Limb (tissue), 2 donors: ENCODE results near the gene ZDHHC11.

Source experiments
- DNase-seq, 2 donors: peaks; one replicate each; pipeline ENCODE4 v3.0.0-alpha.2; 2016; ENCODE audit errors: extremely low spot score in 2 of 2

ZDHHC11 gene

GRCh38 chr5:850511-851006 lies at the start of gene ZDHHC11:
TSS of gene ZDHHC11 (minus strand) at chr5:850986. CDS start at chr5:850602, 384 bp downstream.
- peak in 1 of 2 donors; percentile 42 for DNase-seq

GRCh38 chr5:893711-894110 lies 42.9 kb upstream of the ZDHHC11 start:
- no peak for DNase-seq

- no peak for DNase-seq
Observed at GRCh38 chr5:893137-893506, 42.3 kb upstream of the ZDHHC11 start.

- peak; percentile 75 to 92 for DNase-seq
Observed at GRCh38 chr5:892394-893136, 41.8 kb upstream of the ZDHHC11 start, which contains the start of the genes BRD9 and TRIP13. TSS of gene BRD9 (minus strand) at chr5:892801. CDS start at chr5:892657, 144 bp downstream. TSS of gene TRIP13 (plus strand) at chr5:892884. CDS start at chr5:892999, 115 bp downstream.

- DNase-seq, result no peak
Observed at GRCh38 chr5:891837-892393, 41.1 kb upstream of the ZDHHC11 start.

- DNase-seq, result no peak
Observed at GRCh38 chr5:891117-891836, 40.5 kb upstream of the ZDHHC11 start.

GRCh38 chr5:889075-889710 lies 38.4 kb upstream of the ZDHHC11 start:
- no peak for DNase-seq

GRCh38 chr5:888638-889035 lies 37.9 kb upstream of the ZDHHC11 start:
- no peak for DNase-seq

GRCh38 chr5:887947-888637 lies 37.3 kb upstream of the ZDHHC11 start:
- no peak for DNase-seq

GRCh38 chr5:886716-887325 lies 36.0 kb upstream of the ZDHHC11 start:
- DNase-seq, result no peak

GRCh38 chr5:886036-886435 lies 35.2 kb upstream of the ZDHHC11 start:
- no peak for DNase-seq

- no peak for DNase-seq
Observed at GRCh38 chr5:885529-885928, 34.7 kb upstream of the ZDHHC11 start.

GRCh38 chr5:885127-885442 lies 34.3 kb upstream of the ZDHHC11 start:
- DNase-seq, result no peak

GRCh38 chr5:884345-885126 lies 33.8 kb upstream of the ZDHHC11 start:
- DNase-seq, result no peak

GRCh38 chr5:883475-884181 lies 32.8 kb upstream of the ZDHHC11 start:
- no peak for DNase-seq

- no peak for DNase-seq
Observed at GRCh38 chr5:882253-883183, 31.7 kb upstream of the ZDHHC11 start.

GRCh38 chr5:881551-881935 lies 30.8 kb upstream of the ZDHHC11 start:
- DNase-seq, result no peak

- no peak for DNase-seq
Observed at GRCh38 chr5:880816-881550, 30.2 kb upstream of the ZDHHC11 start.
